ENCODE data around the gene MYBPC2. TPM values are rescaled to one million over a fixed set of nuclear protein-coding genes. Genes with fewer than 3 reads are reported as not detected.

MYBPC2 gene
- total and polyA plus RNA-seq, 2 of the 4 experiments (the other 2 are of a cell fraction) = not detected

- peaks cover 2% of the 10 kb centered on the region; the same call in 1 of the 2 replicates for H3K36me3 ChIP-seq (ENCODE audit: control insufficient read depth, insufficient read depth, low read length)
- H2AFZ ChIP-seq (replicated peaks; ENCODE audit: low read length, poor library complexity) = peak overlapping the region; percentile 43
- no peak overlapping the region for H2BK5ac ChIP-seq (ENCODE audit: low read depth, low read length, poor library complexity, severe bottlenecking)
- no peak overlapping the region for H3K4me2 ChIP-seq (ENCODE audit: low read depth, low read length)
- no peak overlapping the region for H3K4ac ChIP-seq (ENCODE audit: low read depth, low read length)
- no peaks in the 10 kb centered on the region for H3K4me1 ChIP-seq (ENCODE audit: control insufficient read depth, insufficient read depth, low read length)
- no peak overlapping the region for H3K14ac ChIP-seq (replicated peaks; ENCODE audit: low read depth, low read length)
- no peaks in the 10 kb centered on the region for H3K9me3 ChIP-seq (ENCODE audit: control insufficient read depth, insufficient read depth, low read length)
- H3K18ac ChIP-seq (ENCODE audit: low read depth, low read length) = no peak overlapping the region
- H4K5ac ChIP-seq (ENCODE audit: low read depth, low read length) = no peak overlapping the region
- dilution Hi-C loops (cut with HindIII; ENCODE audit: low sequenced_read_pairs, unreplicated experiment) (no loop called here), intact Hi-C loops (cut with micrococcal nuclease) (no loop called here), in situ Hi-C loops (cut with MboI; ENCODE audit: low sequenced_read_pairs) (no loop called here)
- no TSS peak for BruUV-seq (replicated peaks)
- no peak overlapping the region for H2AK9ac ChIP-seq (replicated peaks; ENCODE audit: low read depth, low read length, poor library complexity)
- no peaks in the 10 kb centered on the region for H4K20me1 ChIP-seq (ENCODE audit: insufficient read depth, low read length)
- no peak overlapping the region for H3K27ac ChIP-seq (ENCODE audit: insufficient read depth, low read length)
- H2BK120ac ChIP-seq (ENCODE audit: low read depth, low read length) = no peak overlapping the region
- H3K27me3 ChIP-seq (ENCODE audit: control insufficient read depth, insufficient read depth, low read length) = peaks cover 21% of the 10 kb centered on the region
- no peaks in the 10 kb centered on the region for H3K79me1 ChIP-seq (ENCODE audit: low read depth in 1 of 2, low read length in 2 of 2)
- WGBS, 2 experiments (ENCODE audit: extremely low coverage in 2 of 2, insufficient read length in 1 of 2) = no CpG with 5 or more reads among the region's 42 CpGs
- no peak for ATAC-seq (ENCODE audit: low read depth)
- H4K8ac ChIP-seq (ENCODE audit: low read depth in 2 of 2, low read length in 2 of 2) = no peak overlapping the region
- no peaks in the 10 kb centered on the region for H3K9me1 ChIP-seq (ENCODE audit: insufficient read depth, low read length)
- H3K56ac ChIP-seq (ENCODE audit: extremely low read depth, insufficient read depth, low read length) = no peak overlapping the region
- no peak overlapping the region for H4K91ac ChIP-seq (ENCODE audit: insufficient read depth, low read depth, low read length)
- POLR2A ChIA-PET (ENCODE audit: unreplicated experiment) = no interaction called here
- H2BK20ac ChIP-seq (ENCODE audit: low read depth, low read length) = no peak overlapping the region
- H2BK15ac ChIP-seq (ENCODE audit: low read depth, low read length) = no peak overlapping the region
- no peak overlapping the region for H2AK5ac ChIP-seq (ENCODE audit: low read depth, low read length)
- CTCF ChIA-PET = no interaction called here
- no peak overlapping the region for H3K4me3 ChIP-seq (ENCODE audit: insufficient read depth, low read depth, low read length)
- DNase-seq = no peak
- H3K23ac ChIP-seq (ENCODE audit: low read depth, low read length) = no peak overlapping the region
- H3K9ac ChIP-seq (ENCODE audit: low read depth, low read length) = no peak overlapping the region
- TF ChIP-seq NFE2L2 (IDR thresholded peaks at IDR 0.05; ENCODE audit: low read depth, low read length) (no peak), RFX5 (IDR thresholded peaks at IDR 0.05; ENCODE audit: low read depth, low read length) (no peak), CHD1 (IDR thresholded peaks at IDR 0.05; ENCODE audit: low read depth, low read length) (no peak), MAFK (IDR thresholded peaks at IDR 0.05; ENCODE audit: low read depth, low read length) (no peak), BHLHE40 (IDR thresholded peaks at IDR 0.05; ENCODE audit: low read depth, low read length) (no peak), RAD21 (IDR thresholded peaks at IDR 0.05; ENCODE audit: low read length) (no peak), CEBPB (IDR thresholded peaks at IDR 0.05; ENCODE audit: low read depth, low read length) (no peak), MAZ (IDR thresholded peaks at IDR 0.05; ENCODE audit: borderline replicate concordance, low read depth, low read length) (no peak), MXI1 (IDR thresholded peaks at IDR 0.05; ENCODE audit: borderline replicate concordance, low read depth, low read length) (no peak), POLR2A (IDR thresholded peaks at IDR 0.05; ENCODE audit: low read depth, low read length) (no peak), ELK1 (IDR thresholded peaks at IDR 0.05; ENCODE audit: borderline replicate concordance, low read depth, low read length) (no peak), FOS (IDR thresholded peaks at IDR 0.05; ENCODE audit: low read depth, low read length) (no peak), SMC3 (IDR thresholded peaks at IDR 0.05; ENCODE audit: low read depth, low read length) (no peak)
- TF ChIP-seq, protein P1, sequence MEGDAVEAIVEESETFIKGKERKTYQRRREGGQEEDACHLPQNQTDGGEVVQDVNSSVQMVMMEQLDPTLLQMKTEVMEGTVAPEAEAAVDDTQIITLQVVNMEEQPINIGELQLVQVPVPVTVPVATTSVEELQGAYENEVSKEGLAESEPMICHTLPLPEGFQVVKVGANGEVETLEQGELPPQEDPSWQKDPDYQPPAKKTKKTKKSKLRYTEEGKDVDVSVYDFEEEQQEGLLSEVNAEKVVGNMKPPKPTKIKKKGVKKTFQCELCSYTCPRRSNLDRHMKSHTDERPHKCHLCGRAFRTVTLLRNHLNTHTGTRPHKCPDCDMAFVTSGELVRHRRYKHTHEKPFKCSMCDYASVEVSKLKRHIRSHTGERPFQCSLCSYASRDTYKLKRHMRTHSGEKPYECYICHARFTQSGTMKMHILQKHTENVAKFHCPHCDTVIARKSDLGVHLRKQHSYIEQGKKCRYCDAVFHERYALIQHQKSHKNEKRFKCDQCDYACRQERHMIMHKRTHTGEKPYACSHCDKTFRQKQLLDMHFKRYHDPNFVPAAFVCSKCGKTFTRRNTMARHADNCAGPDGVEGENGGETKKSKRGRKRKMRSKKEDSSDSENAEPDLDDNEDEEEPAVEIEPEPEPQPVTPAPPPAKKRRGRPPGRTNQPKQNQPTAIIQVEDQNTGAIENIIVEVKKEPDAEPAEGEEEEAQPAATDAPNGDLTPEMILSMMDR (conservative IDR thresholded peaks at IDR 0.05; ENCODE audit: low read depth, low read length) = no peak
- TF ChIP-seq, protein P2, sequence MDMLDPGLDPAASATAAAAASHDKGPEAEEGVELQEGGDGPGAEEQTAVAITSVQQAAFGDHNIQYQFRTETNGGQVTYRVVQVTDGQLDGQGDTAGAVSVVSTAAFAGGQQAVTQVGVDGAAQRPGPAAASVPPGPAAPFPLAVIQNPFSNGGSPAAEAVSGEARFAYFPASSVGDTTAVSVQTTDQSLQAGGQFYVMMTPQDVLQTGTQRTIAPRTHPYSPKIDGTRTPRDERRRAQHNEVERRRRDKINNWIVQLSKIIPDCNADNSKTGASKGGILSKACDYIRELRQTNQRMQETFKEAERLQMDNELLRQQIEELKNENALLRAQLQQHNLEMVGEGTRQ (IDR thresholded peaks at IDR 0.05; ENCODE audit: low read depth, low read length) = no peak
Measured at GRCh38 chr19:50417111-50418081, 15.3 kb upstream of the MYBPC2 start.
